ENCODE data around the gene NMNAT3. TPM values are rescaled to one million over a fixed set of nuclear protein-coding genes. Genes with fewer than 3 reads are reported as not detected.

Gene NMNAT3
- total RNA-seq, 1 experiment from 2014 or later: not detected

GRCh38 chr3:139578783-139579182, 99.0 kb downstream of the NMNAT3 start:
- no peak for DNase-seq (ENCODE audit: low spot score)

- no peak for DNase-seq (ENCODE audit: low spot score)
These were observed 99.9 kb downstream of the NMNAT3 start for GRCh38 chr3:139577909-139578308.

- no peak for DNase-seq (ENCODE audit: low spot score)
These were observed 100.4 kb downstream of the NMNAT3 start for GRCh38 chr3:139577346-139577745.

- no peak for DNase-seq (ENCODE audit: low spot score)
These were observed 103.5 kb downstream of the NMNAT3 start for GRCh38 chr3:139574026-139574947.

- DNase-seq (ENCODE audit: low spot score): no peak
These were observed 104.7 kb downstream of the NMNAT3 start for GRCh38 chr3:139572847-139573672.

- DNase-seq (ENCODE audit: low spot score): no peak
These were observed 106.1 kb downstream of the NMNAT3 start for GRCh38 chr3:139571711-139572110.

- DNase-seq (ENCODE audit: low spot score): peak; percentile 50
These were observed 113.4 kb downstream of the NMNAT3 start for GRCh38 chr3:139564294-139564861.

- DNase-seq (ENCODE audit: low spot score): peak; percentile 54
These were observed 115.7 kb downstream of the NMNAT3 start for GRCh38 chr3:139561959-139562676.

GRCh38 chr3:139561255-139561817, 116.4 kb downstream of the NMNAT3 start:
- no peak for DNase-seq (ENCODE audit: low spot score)

- no peak for DNase-seq (ENCODE audit: low spot score)
These were observed 117.4 kb downstream of the NMNAT3 start for GRCh38 chr3:139560411-139560810.

- peak; percentile 43 for DNase-seq (ENCODE audit: low spot score)
These were observed 118.2 kb downstream of the NMNAT3 start for GRCh38 chr3:139559541-139559940.

GRCh38 chr3:139558351-139559266, 119.2 kb downstream of the NMNAT3 start:
- DNase-seq (ENCODE audit: low spot score): no peak

GRCh38 chr3:139557041-139557440, 120.7 kb downstream of the NMNAT3 start:
- DNase-seq (ENCODE audit: low spot score): no peak

- DNase-seq (ENCODE audit: low spot score): peak; percentile 35
These were observed 122.5 kb downstream of the NMNAT3 start for GRCh38 chr3:139555249-139555648.

GRCh38 chr3:139554628-139555027, 123.1 kb downstream of the NMNAT3 start:
- DNase-seq (ENCODE audit: low spot score): no peak

GRCh38 chr3:139552632-139553365, 125.0 kb downstream of the NMNAT3 start:
- no peak for DNase-seq (ENCODE audit: low spot score)

- no peak for DNase-seq (ENCODE audit: low spot score)
These were observed 129.0 kb downstream of the NMNAT3 start for GRCh38 chr3:139548801-139549200.

GRCh38 chr3:139547666-139548065, 130.1 kb downstream of the NMNAT3 start:
- DNase-seq (ENCODE audit: low spot score): no peak

GRCh38 chr3:139546772-139547171, 131.0 kb downstream of the NMNAT3 start:
- no peak for DNase-seq (ENCODE audit: low spot score)
